ENCODE results near the gene GRWD1. TPM values are rescaled to one million over a fixed set of nuclear protein-coding genes. Genes with fewer than 3 reads are reported as not detected.

The GRWD1 gene
- total and polyA plus RNA-seq, 7 donors, result 7.8 to 25.5 (median 16.4) TPM

- no peak overlapping the region for H3K27ac ChIP-seq
- H3K36me3 ChIP-seq, result peaks cover 47 to 91% (median 72%) of the 10 kb centered on the region in 4 donors
- no peak overlapping the region for H3K4me3 ChIP-seq
- WGBS, 2 donors, result 89 to 91% methylated on average over 17 of the region's 17 CpGs
- peaks cover 0 to 25% (median 11%) of the 10 kb centered on the region in 4 donors for H3K4me1 ChIP-seq
- DNase-seq, result no peak
- intact Hi-C loops (cut with DNase I), result no loop called here
- TF ChIP-seq, protein P1, sequence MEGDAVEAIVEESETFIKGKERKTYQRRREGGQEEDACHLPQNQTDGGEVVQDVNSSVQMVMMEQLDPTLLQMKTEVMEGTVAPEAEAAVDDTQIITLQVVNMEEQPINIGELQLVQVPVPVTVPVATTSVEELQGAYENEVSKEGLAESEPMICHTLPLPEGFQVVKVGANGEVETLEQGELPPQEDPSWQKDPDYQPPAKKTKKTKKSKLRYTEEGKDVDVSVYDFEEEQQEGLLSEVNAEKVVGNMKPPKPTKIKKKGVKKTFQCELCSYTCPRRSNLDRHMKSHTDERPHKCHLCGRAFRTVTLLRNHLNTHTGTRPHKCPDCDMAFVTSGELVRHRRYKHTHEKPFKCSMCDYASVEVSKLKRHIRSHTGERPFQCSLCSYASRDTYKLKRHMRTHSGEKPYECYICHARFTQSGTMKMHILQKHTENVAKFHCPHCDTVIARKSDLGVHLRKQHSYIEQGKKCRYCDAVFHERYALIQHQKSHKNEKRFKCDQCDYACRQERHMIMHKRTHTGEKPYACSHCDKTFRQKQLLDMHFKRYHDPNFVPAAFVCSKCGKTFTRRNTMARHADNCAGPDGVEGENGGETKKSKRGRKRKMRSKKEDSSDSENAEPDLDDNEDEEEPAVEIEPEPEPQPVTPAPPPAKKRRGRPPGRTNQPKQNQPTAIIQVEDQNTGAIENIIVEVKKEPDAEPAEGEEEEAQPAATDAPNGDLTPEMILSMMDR (IDR thresholded peaks at IDR 0.05), result no peak
- TF ChIP-seq EP300 (IDR thresholded peaks at IDR 0.05), result no peak
- no peaks in the 10 kb centered on the region for H3K27me3 ChIP-seq
- H3K9me3 ChIP-seq, result no peaks in the 10 kb centered on the region
Observed at GRCh38 chr19:48475369-48476068, 29.7 kb downstream of the GRWD1 start.

GRCh38 chr19:48476176-48476575 lies 30.4 kb downstream of the GRWD1 start:
- no peak for DNase-seq
- Histone ChIP-seq H3K27ac (no peak overlapping the region), H3K36me3 (peaks cover 47 to 85% (median 65%) of the 10 kb centered on the region in 4 donors), H3K27me3 (no peaks in the 10 kb centered on the region), H3K4me1 (peaks cover 0 to 25% (median 9%) of the 10 kb centered on the region in 4 donors), H3K4me3 (no peak overlapping the region), H3K9me3 (no peaks in the 10 kb centered on the region)
- intact Hi-C loops (cut with DNase I), result no loop called here
- TF ChIP-seq EP300 (IDR thresholded peaks at IDR 0.05) (no peak), POLR2A (IDR thresholded peaks at IDR 0.05) (no peak)
- WGBS, 2 donors, result 90 to 91% methylated on average over 9 of the region's 9 CpGs

DNA sequence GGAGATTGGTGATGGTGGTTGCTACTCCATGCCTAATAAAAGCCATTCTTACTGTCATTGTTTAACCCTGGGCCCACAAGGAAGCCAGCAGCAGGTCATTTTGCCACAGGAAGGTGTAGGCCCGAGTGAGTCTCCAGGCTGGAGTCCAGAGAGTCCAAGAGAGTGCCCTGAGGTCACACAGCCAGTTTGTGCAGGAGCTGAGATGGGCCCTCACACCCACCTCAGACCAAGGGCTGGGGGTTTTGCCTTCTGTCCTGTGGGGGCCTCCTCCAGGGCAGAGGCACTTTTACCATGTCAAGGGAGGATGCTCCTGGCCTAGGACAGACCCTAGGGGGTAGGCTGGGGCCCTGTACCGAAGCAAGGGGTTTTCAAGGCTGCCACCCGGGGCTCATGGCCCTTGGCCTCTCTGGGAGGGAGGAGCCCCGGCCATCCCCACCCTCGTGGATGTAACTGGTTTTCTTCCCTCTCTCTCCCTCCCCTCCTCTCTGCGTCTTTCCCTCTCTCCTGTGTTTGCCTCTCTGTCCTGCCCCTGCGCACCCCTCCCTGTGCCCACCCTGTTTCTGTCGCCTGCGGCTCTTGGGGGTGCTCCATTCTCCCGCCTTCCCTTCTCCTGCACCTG lies 31.4 kb downstream of the GRWD1 start:
- intact Hi-C loops (cut with DNase I), result no loop called here
- Histone ChIP-seq H3K27ac (no peak overlapping the region), H3K9me3 (no peaks in the 10 kb centered on the region), H3K4me3 (no peak overlapping the region), H3K4me1 (peaks cover 0 to 24% (median 11%) of the 10 kb centered on the region in 4 donors), H3K36me3 (peaks cover 43 to 75% (median 55%) of the 10 kb centered on the region in 4 donors), H3K27me3 (no peaks in the 10 kb centered on the region)
- TF ChIP-seq, protein P1 (IDR thresholded peaks at IDR 0.05), result no peak
- 75 to 84% methylated on average over 10 of the region's 10 CpGs for WGBS, 2 donors
- DNase-seq, result no peak

GRCh38 chr19:48477698-48478338 lies 32.0 kb downstream of the GRWD1 start:
- WGBS, 2 donors, result 89 to 90% methylated on average over 22 of the region's 22 CpGs
- H3K36me3 ChIP-seq, result peaks cover 36 to 68% (median 49%) of the 10 kb centered on the region in 4 donors
- intact Hi-C loops (cut with DNase I), result no loop called here

More at GRCh38 chr19:48477698-48478338, 32.0 kb downstream of the GRWD1 start:
- TF ChIP-seq, protein P1 (IDR thresholded peaks at IDR 0.05), result no peak
- no peak for TF ChIP-seq EP300 (IDR thresholded peaks at IDR 0.05)
- TF ChIP-seq POLR2AphosphoS5 (IDR thresholded peaks at IDR 0.05), result no peak
- TF ChIP-seq POLR2A (IDR thresholded peaks at IDR 0.05), result no peak
- H3K4me1 ChIP-seq, result peaks cover 0 to 25% (median 11%) of the 10 kb centered on the region in 4 donors
- no peaks in the 10 kb centered on the region for H3K27me3 ChIP-seq
- no peak overlapping the region for H3K4me3 ChIP-seq
- H3K27ac ChIP-seq, result peak overlapping the region in 1 of 4 donors; percentile 23
- DNase-seq, result no peak
- no peaks in the 10 kb centered on the region for H3K9me3 ChIP-seq
